Lower leg skin (tissue), 4 donors: ENCODE results near the gene TRMU. TPM values are rescaled to one million over a fixed set of nuclear protein-coding genes. Genes with fewer than 3 reads are reported as not detected.
"Not testable (repeated sequence)": the region's sequence is repeated elsewhere in the genome, so short reads cannot be mapped to it uniquely, and the experiment has no call there.

Experiments
- DNase-seq, 2 donors: peaks; one replicate each; pipeline ENCODE4 v3.0.0-alpha.2; 2019; ENCODE audit warnings: low spot score in 2 of 2
- H3K4me3 ChIP-seq: fragments of 200-600 bp; sonication (generic); 2 replicates; pipeline ENCODE4 v1.5.1; 2017; ENCODE audit warnings: mild to moderate bottlenecking, low read depth; ENCODE audit not compliant: poor library complexity, severe bottlenecking
- POLR2A ChIP-seq, 2 donors: fragments of 450-650 bp; IDR thresholded peaks; one replicate each; pipeline ENCODE4 v1.6.1; 2016 to 2017; ENCODE audit warnings: antibody characterized with exemption in 2 of 2, mild to moderate bottlenecking in 1 of 2, moderate library complexity in 1 of 2
- WGBS, 2 donors: methylation state at CpG; one replicate each; pipeline ENCODE4 v1.1.5; 2018; 5-methylcytosine and 5-hydroxymethylcytosine counted together
- intact Hi-C: fragments of 100-400 bp; cut with DNase I; formaldehyde crosslinking; loops from one replicate; pipeline ENCODE4 v1.15.0; 2023; ENCODE audit warnings: low total_unique reads
- total RNA-seq, 4 donors: library from RNA; depleted of rRNA; stranded (reverse); fragments of >200 nt; gene quantifications; one replicate each; pipeline ENCODE4 v1.1.0, GENCODE V29; 2016
- TF ChIP-seq, protein P1 (sequence below), 3 donors: fragments of 450-650 bp; IDR thresholded peaks; one replicate each; pipeline ENCODE4 v1.5.1; 2016; ENCODE audit warnings: antibody characterized with exemption in 3 of 3, mild to moderate bottlenecking in 3 of 3, moderate library complexity in 2 of 3

The TRMU gene
- total RNA-seq, 4 donors from 2014 or later, result 26.8 to 43.5 (median 32.7) TPM

DNA sequence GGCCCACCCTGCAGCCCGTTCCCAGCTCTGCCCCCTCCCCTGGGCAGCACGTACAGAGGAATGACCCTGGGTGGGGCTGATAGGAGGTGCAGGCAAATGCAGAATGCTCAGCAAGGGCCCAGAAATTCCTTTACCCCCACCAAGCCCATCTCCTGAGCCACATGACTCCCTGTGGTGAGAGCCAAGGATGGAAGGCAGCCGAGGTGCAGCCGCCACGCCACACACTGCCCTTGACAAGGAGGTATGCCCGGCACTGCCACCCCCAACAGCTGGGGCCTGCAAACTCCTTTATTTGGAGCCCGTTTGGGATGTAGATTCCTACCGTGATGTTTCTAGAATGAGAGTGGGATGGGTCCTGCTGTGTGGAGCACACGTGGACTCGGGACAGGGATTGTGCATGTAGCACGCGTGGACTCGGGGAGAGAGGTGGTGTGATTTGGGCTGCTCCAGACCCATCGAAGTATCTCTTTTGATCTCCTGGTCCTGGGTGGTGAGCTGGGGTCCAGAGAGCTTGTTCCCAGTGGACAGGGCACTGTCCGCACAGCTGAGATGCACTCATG, 25.9 kb upstream of the TRMU start:
- H3K4me3 ChIP-seq, result no peak overlapping the region
- intact Hi-C loops, result loop anchor here (5.0 kb wide), 2 partner anchors 187 to 312 kb away; no protein-coding TSS in a partner anchor
- no peak for DNase-seq
- TF ChIP-seq, protein P1, sequence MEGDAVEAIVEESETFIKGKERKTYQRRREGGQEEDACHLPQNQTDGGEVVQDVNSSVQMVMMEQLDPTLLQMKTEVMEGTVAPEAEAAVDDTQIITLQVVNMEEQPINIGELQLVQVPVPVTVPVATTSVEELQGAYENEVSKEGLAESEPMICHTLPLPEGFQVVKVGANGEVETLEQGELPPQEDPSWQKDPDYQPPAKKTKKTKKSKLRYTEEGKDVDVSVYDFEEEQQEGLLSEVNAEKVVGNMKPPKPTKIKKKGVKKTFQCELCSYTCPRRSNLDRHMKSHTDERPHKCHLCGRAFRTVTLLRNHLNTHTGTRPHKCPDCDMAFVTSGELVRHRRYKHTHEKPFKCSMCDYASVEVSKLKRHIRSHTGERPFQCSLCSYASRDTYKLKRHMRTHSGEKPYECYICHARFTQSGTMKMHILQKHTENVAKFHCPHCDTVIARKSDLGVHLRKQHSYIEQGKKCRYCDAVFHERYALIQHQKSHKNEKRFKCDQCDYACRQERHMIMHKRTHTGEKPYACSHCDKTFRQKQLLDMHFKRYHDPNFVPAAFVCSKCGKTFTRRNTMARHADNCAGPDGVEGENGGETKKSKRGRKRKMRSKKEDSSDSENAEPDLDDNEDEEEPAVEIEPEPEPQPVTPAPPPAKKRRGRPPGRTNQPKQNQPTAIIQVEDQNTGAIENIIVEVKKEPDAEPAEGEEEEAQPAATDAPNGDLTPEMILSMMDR (IDR thresholded peaks at IDR 0.05), result no peak
- TF ChIP-seq POLR2A (IDR thresholded peaks at IDR 0.05), result no peak
- WGBS, 2 donors, result 94 to 98% methylated on average over 15 of the region's 15 CpGs

DNA sequence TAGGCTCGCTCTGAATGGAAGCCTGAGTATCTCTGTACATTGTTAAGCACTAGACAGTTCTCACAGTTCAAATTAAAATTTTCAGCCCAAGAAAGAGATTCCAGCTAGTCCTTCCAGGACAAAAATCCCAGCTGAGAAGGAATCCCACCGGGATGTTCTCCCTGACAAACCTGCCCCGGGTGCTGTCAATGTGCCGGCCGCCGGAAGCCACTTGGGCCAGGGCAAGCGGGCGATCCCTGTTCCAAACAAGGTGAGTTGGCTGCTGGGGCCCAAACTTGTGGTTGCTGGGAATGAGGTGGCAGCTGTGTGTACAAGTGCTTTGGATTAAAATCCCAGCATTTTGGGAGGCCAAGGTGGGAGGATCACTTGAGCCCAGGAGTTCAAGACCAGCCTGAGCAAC, 23.5 kb upstream of the TRMU start:
- 94 to 98% methylated on average over 8 of the region's 8 CpGs for WGBS, 2 donors
- DNase-seq, result no peak
- intact Hi-C loops, result loop anchor here (5.0 kb wide), 2 partner anchors 190 to 315 kb away; no protein-coding TSS in a partner anchor
- no peak overlapping the region for H3K4me3 ChIP-seq
- TF ChIP-seq POLR2A (IDR thresholded peaks at IDR 0.05), result no peak
- TF ChIP-seq, protein P1 (IDR thresholded peaks at IDR 0.05), result no peak

DNA sequence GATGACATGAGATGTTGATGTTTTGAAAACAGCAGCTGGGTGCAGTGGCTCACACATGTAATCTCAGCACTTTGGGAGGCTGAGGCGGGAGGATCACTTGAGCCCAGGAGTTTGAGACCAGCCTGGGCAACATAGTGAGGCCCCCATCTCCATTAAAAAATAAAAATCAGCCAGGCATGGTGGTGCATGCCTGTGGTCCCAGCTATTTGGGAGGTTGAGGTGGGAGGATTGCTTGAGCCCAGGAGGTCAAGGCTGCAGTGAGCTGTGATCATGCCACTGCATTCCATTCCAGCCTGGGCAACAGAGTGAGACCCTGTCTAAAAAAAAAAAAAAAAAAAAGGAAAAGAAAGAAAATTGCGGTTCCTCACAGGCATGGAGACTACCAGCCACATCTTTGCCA, 22.7 kb upstream of the TRMU start:
- WGBS, 2 donors, result 98% methylated on average over 2 of the region's 2 CpGs
- intact Hi-C loops, result loop anchor here (5.0 kb wide), 2 partner anchors 191 to 316 kb away; no protein-coding TSS in a partner anchor

DNA sequence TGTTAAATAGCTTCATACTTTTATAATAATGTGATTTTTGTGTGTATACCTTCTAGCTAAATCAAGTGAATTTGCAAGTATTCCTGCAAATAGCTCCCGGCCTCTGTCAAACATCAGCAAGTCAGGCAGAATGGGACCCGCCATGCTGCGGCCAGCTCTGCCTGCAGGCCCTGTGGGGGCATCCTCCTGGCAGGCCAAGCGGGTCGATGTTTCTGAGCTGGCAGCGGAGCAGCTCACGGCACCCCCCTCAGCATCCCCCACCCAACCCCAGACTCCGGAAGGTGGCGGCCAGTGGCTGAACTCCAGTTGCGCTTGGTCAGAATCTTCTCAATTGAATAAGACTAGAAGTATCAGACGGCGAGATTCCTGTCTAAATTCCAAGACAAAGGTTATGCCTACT, 19.5 kb upstream of the TRMU start:
- TF ChIP-seq POLR2A (IDR thresholded peaks at IDR 0.05), result no peak
- TF ChIP-seq, protein P1 (IDR thresholded peaks at IDR 0.05), result no peak
- 91 to 94% methylated on average over 12 of the region's 12 CpGs for WGBS, 2 donors
- intact Hi-C loops, result no loop called here
- H3K4me3 ChIP-seq, result no peak overlapping the region
- DNase-seq, result no peak

More for the DNA sequence above, 22.7 kb upstream of the TRMU start:
- DNase-seq, H3K4me3 ChIP-seq: not testable (repeated sequence)

DNA sequence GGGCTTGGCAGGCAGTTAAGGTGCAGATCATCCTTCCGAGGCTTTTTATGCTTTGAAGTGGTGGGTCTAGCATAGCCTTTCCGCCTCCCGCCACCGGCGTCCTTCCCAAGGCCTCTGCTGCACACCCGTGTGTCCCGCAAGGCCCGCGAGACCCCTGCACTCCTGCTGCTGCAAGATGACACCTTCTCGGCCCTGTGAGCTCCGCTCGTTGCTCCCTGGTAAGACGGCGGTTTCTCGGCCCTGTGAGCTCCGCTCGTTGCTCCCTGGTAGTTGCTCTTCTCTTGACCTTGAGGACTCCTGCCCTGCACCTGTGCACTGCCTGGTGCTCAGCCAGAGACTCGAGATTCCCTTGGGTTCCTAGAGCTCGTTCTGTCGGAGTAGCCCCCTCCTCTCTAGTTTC, 17.9 kb upstream of the TRMU start:
- intact Hi-C loops, result no loop called here
- WGBS, 2 donors, result 95 to 97% methylated on average over 20 of the region's 20 CpGs
- TF ChIP-seq POLR2A (IDR thresholded peaks at IDR 0.05), result no peak
- TF ChIP-seq, protein P1 (IDR thresholded peaks at IDR 0.05), result no peak
- DNase-seq, result no peak
- H3K4me3 ChIP-seq, result no peak overlapping the region

DNA sequence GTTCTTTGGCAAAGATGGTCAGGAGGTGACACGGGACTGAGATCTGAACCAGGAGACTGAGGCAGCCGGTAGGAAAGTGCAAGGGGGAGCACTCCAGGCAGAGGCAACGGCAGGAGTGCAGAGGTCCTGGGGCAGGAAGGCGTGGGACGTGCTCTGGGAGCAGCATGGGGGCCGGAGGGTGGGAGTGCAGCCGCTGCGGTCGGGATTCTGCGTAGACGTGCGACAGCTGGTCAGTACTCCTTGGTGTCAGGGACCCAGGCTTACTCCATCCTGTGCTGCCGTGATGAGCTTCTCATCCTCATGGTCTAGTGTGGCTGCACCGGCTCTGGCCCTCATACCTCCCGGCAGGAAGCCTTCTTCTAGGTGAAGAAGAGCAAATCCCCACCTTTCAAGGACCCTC, 16.9 kb upstream of the TRMU start:
- DNase-seq, result no peak
- TF ChIP-seq, protein P1 (IDR thresholded peaks at IDR 0.05), result no peak
- TF ChIP-seq POLR2A (IDR thresholded peaks at IDR 0.05), result no peak
- WGBS, 2 donors, result 93 to 95% methylated on average over 15 of the region's 15 CpGs
- intact Hi-C loops, result no loop called here
- no peak overlapping the region for H3K4me3 ChIP-seq
